K562 (cell line): ENCODE measurements around the gene MS4A18. TPM values are rescaled to one million over a fixed set of nuclear protein-coding genes. Genes with fewer than 3 reads are reported as not detected.

Source experiments
- ATAC-seq: fragments of 200-7000 bp; cut with Tn5 transposase; 3 replicates; pipeline ENCODE4 v1.9.1; 2020; ENCODE audit warnings: moderate library complexity
- BruUV-seq: library from RNA; stranded (reverse); fragments of 400-500 nt; replicated peaks from 2 replicates; lab custom pipeline; 2021; lab: Mats Ljungman, UMichigan
- CTCF ChIA-PET: fragments of 300-600 bp; formaldehyde crosslinking; extraction: SDS; loops from one replicate; lab custom pipeline; 2021; ENCODE audit warnings: low intra/inter-chr PET ratio; lab: Yijun Ruan, JAX
- POLR2A ChIA-PET: fragments of 300-600, 350-650 bp; sonication (Branson Sonifier 250); formaldehyde crosslinking; extraction: SDS; loops from one replicate; lab custom pipeline; 2021; ENCODE audit warnings: antibody characterized with exemption, inconsistent platforms; lab: Yijun Ruan, JAX
- DNase-seq, 4 experiments: peaks; one replicate each; pipeline versions ENCODE4 v3.0.0 to v3.0.0-alpha.2; 2011 to 2018; ENCODE audit warnings: low spot score in 3 of 4, mixed read lengths in 3 of 4; ENCODE audit errors: extremely low read depth in 1 of 4
- FAIRE-seq: peaks from 2 replicates; lab custom pipeline; 2011; peaks lifted over from hg19 to GRCh38; lab: Jason Lieb, UNC
- H2AFZ ChIP-seq: 2 replicates; pipeline ENCODE4 v1.6.0; 2011; ENCODE audit warnings: low read depth, low read length, control low read depth, inconsistent platforms
- H3K27ac ChIP-seq: fragments of 200-600 bp; 3 replicates; pipeline ENCODE4 v1.8.0; 2011; ENCODE audit warnings: low read depth, mild to moderate bottlenecking, control low read depth, inconsistent platforms, low read length, moderate library complexity, mixed read lengths; ENCODE audit errors: extremely low read depth
- H3K27me3 ChIP-seq, 2 experiments: fragments of 300-600 bp in 1 of 2; 2 replicates in 1 of 2; 3 replicates in 1 of 2; pipeline versions ENCODE4 v1.6.0 to v1.8.0; 2011; ENCODE audit warnings: inconsistent platforms in 2 of 2, low read length in 2 of 2, mild to moderate bottlenecking in 1 of 2, mixed read lengths in 1 of 2, moderate library complexity in 1 of 2; ENCODE audit not compliant: control insufficient read depth in 2 of 2, insufficient read depth in 2 of 2
- H3K36me3 ChIP-seq: fragments of 300-600 bp; 3 replicates; pipeline ENCODE4 v1.8.0; 2011; ENCODE audit warnings: mild to moderate bottlenecking, low read length, inconsistent platforms; ENCODE audit not compliant: control insufficient read depth, insufficient read depth
- H3K4me1 ChIP-seq, 2 experiments: fragments of 200-600 bp in 1 of 2; replicated peaks in 1 of 2; 2 replicates in 1 of 2; 3 replicates in 1 of 2; pipeline versions ENCODE4 v1.5.1 to v1.8.0; 2011; ENCODE audit warnings: inconsistent platforms in 2 of 2, low read length in 2 of 2, mild to moderate bottlenecking in 1 of 2, mixed read lengths in 1 of 2, moderate library complexity in 1 of 2; ENCODE audit not compliant: control insufficient read depth in 2 of 2, insufficient read depth in 2 of 2
- H3K4me2 ChIP-seq: 2 replicates; pipeline ENCODE4 v1.6.1; 2011; ENCODE audit warnings: low read length, control low read depth, inconsistent platforms, mixed read lengths; ENCODE audit not compliant: insufficient read depth
- H3K4me3 ChIP-seq: fragments of 200-600 bp; sonication (generic), shearing (Covaris generic); 2 replicates; pipeline ENCODE4 v1.5.1; 2016; ENCODE audit warnings: control low read depth, inconsistent platforms
- H3K79me2 ChIP-seq: fragments of 200-600 bp; 3 replicates; pipeline ENCODE4 v1.8.0; 2011; ENCODE audit warnings: low read length, inconsistent platforms; ENCODE audit not compliant: control insufficient read depth, insufficient read depth
- H3K9ac ChIP-seq, 2 experiments: 2 replicates each; pipeline versions ENCODE4 v1.6.0 to v1.6.1; 2011; ENCODE audit warnings: low read depth in 2 of 2, low read length in 2 of 2, control low read depth in 1 of 2, inconsistent platforms in 1 of 2, mild to moderate bottlenecking in 1 of 2, mixed read lengths in 1 of 2; ENCODE audit not compliant: insufficient read depth in 1 of 2
- H3K9me1 ChIP-seq: one replicate; pipeline ENCODE4 v1.6.0; 2011; ENCODE audit warnings: inconsistent platforms, mild to moderate bottlenecking, low read length, moderate library complexity; ENCODE audit not compliant: control insufficient read depth, insufficient read depth
- H3K9me3 ChIP-seq: replicated peaks from 2 replicates; pipeline ENCODE4 v1.5.1; 2011; ENCODE audit warnings: low read depth, low read length, inconsistent platforms; ENCODE audit not compliant: control insufficient read depth, insufficient read depth
- H4K20me1 ChIP-seq: replicated peaks from 2 replicates; pipeline ENCODE4 v1.6.1; 2011; ENCODE audit warnings: low read length, inconsistent platforms, mixed read lengths; ENCODE audit not compliant: control insufficient read depth, insufficient read depth
- CTCFL ChIP-seq: IDR thresholded peaks from 2 replicates; pipeline ENCODE4 v1.6.1; 2011; ENCODE audit warnings: borderline replicate concordance, low read depth, mild to moderate bottlenecking, moderate library complexity, low read length; ENCODE audit not compliant: insufficient read depth, poor library complexity, severe bottlenecking
- NFE2 ChIP-seq: IDR thresholded peaks from 2 replicates; pipeline ENCODE4 v1.6.1; 2014; ENCODE audit warnings: antibody characterized with exemption, low read depth
- SRF ChIP-seq, 2 experiments: fragments of 250-450, 450-650 bp in 1 of 2; sonication (Bioruptor Pico) in 1 of 2; sonication (generic) in 1 of 2; formaldehyde crosslinking; IDR thresholded peaks; 2 replicates each; pipeline versions ENCODE4 v1.5.0 to v1.5.1; 2020 to 2022; ENCODE audit warnings: mild to moderate bottlenecking in 1 of 2, missing genetic modification reagents in 1 of 2
- ZBTB11 ChIP-seq, 3 experiments: fragments of 200-800 bp in 1 of 3; fragments of 250-450 bp in 1 of 3; fragments of 450-650 bp in 1 of 3; sonication (Bioruptor Pico) in 1 of 3; sonication (Bioruptor generic) in 1 of 3; formaldehyde crosslinking in 1 of 3; IDR thresholded peaks; 2 replicates each; pipeline versions ENCODE4 v1.6.1 to v1.8.0; 2016 to 2022; ENCODE audit warnings: mild to moderate bottlenecking in 2 of 3, missing genetic modification characterization in 2 of 3, missing compliant biosample characterization in 1 of 3, moderate library complexity in 1 of 3
- ZFP36 ChIP-seq: fragments of 150-350 bp; IDR thresholded peaks from 2 replicates; pipeline ENCODE4 v1.6.1; 2018; ENCODE audit warnings: low read length, low read depth; ENCODE audit not compliant: partially characterized antibody
- WGBS: fragments of 100-300 bp; shearing (Covaris generic); methylation state at CpG from one replicate; pipeline ENCODE4 v1.1.6; 2016; ENCODE audit warnings: low coverage, mixed read lengths; ENCODE audit not compliant: insufficient coverage; ENCODE audit errors: missing lambda C conversion rate; 5-methylcytosine and 5-hydroxymethylcytosine counted together
- in situ Hi-C: fragments of 300-500 bp; cut with MboI; formaldehyde crosslinking; loops from 4 replicates; pipeline ENCODE4 v1.15.0; 2018; ENCODE audit warnings: inconsistent platforms, mixed read lengths
- intact Hi-C: fragments of 100-400 bp; cut with micrococcal nuclease; formaldehyde crosslinking; loops from 2 replicates; pipeline ENCODE4 v1.14.2; 2022
- polyA plus RNA-seq, 8 experiments: library from polyadenylated mRNA; depleted of rRNA in 4 of 8; stranded (reverse) in 5 of 8; unstranded in 3 of 8; fragments of >200 nt; fragmentation: Nextera tagmentation in 2 of 8; fragmentation: Illumina TruSeq in 1 of 8; extraction: Ambion mirVana in 2 of 8; extraction: Trizol in 1 of 8; gene quantifications; 2 replicates each; pipeline versions ENCODE4 v1.2.1 to v1.2.3, GENCODE V29; 2011 to 2014; ENCODE audit warnings: inconsistent platforms in 1 of 8, missing spikeins in 1 of 8
- total RNA-seq, 7 experiments: library from RNA; depleted of rRNA in 6 of 7; stranded (reverse); fragments of >200 nt in 6 of 7; fragmentation: Illumina TruSeq in 2 of 7; extraction: Trizol in 2 of 7; gene quantifications; 2 replicates each; pipeline versions ENCODE4 v1.2.1 to v1.2.3, GENCODE V29; 2011 to 2021; ENCODE audit warnings: low replicate concordance in 1 of 7

MS4A18 gene
- total and polyA plus RNA-seq, 9 of the 15 experiments (the other 6 are each of a cell fraction or from before 2014, with no cell fraction given) = not detected

GRCh38 chr11:60764879-60765278 lies 40.4 kb downstream of the MS4A18 start:
- ATAC-seq (no peak), DNase-seq (no peak)
- Histone ChIP-seq H3K9me3 (no peaks in the 10 kb centered on the region), H3K4me2 (no peak overlapping the region), H4K20me1 (no peaks in the 10 kb centered on the region), H3K4me1 (peaks cover 0 to 9% of the 10 kb centered on the region in 2 experiments; a peak in 1 of 5 replicates), H3K9ac (no peak overlapping the region), H3K27ac (no peak overlapping the region), H3K79me2 (no peaks in the 10 kb centered on the region), H3K36me3 (no peaks in the 10 kb centered on the region)
- 0% methylated on average over 1 of the region's 1 CpG for WGBS
- POLR2A ChIA-PET = interaction anchor here (0.9 to 1.7 kb wide), 2 partner anchors 10 to 22 kb away, joined by 4 to 7 read pairs; no protein-coding TSS in a partner anchor
- in situ Hi-C loops = no loop called here
- TF ChIP-seq ZFP36 (peak; percentile 86), ZBTB11 (CRISPR knock-in tag; IDR thresholded peaks at IDR 0.05) (peak in 1 of 3 experiments; percentile 56; a peak in 2 of 6 replicates), NFE2 (no peak), SRF (CRISPR knock-in tag; IDR thresholded peaks at IDR 0.05) (peak; percentile 77 to 99), CTCFL (no peak)
- TF ChIP-seq, all 486 proteins: peak for 3
- BruUV-seq = no TSS peak
- CTCF ChIA-PET = no interaction called here
- intact Hi-C loops = no loop called here
- Histone ChIP-seq H3K9me1 (no peaks in the 10 kb centered on the region), H3K27me3 (peaks cover 40 to 63% of the 10 kb centered on the region in 2 experiments), H2AFZ (no peak overlapping the region), H3K4me3 (no peak overlapping the region)
- FAIRE-seq = no peak
